Measurements from ENCODE around the gene WDFY4.

The WDFY4 gene

GRCh38 chr10:48711830-48712229, 27.2 kb downstream of the WDFY4 start:
- DNase-seq (ENCODE audit: low spot score), result no peak

DNA sequence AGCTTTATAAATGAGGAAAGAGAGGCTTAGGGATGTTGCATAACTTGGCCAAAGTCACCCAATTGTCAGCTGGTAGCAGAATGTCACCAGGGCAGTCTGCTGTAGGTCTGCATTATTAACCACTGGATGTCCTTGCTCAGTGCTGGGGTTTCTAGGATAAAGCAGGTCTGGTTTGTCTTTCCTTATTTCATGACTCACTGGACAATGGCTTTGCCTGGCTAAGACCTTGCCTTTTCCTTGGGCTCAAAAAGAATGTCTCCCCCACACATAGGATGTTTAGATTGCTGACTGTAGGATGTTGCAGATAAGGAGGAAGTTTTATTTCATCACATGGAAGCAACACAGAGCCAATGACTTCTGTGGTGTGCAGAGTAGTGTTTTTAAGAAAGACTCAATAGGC, 29.4 kb downstream of the WDFY4 start:
- no peak for DNase-seq (ENCODE audit: low spot score)

DNA sequence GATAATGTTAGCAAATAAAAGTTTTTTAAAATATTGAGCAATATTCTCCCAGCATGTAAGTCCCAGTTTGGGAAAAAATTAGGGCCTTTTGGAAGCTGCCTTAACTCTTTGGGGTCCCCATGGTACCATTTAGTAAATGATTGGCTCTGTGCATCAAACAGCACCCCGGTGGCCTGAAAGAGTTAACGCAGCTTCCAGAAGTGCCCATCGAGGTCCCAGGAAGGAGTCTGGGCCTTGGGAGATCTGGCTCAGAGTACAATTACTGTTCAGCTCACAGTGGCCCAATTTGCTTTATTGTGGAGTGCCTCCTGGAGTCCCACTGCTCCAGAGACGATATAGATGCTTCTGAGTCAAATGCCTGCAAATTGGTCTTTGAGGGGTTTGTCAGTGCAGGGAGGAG, 31.7 kb downstream of the WDFY4 start:
- DNase-seq (ENCODE audit: low spot score), result no peak

- no peak for DNase-seq (ENCODE audit: low spot score)
Measured at GRCh38 chr10:48720611-48721010, 35.9 kb downstream of the WDFY4 start.

DNA sequence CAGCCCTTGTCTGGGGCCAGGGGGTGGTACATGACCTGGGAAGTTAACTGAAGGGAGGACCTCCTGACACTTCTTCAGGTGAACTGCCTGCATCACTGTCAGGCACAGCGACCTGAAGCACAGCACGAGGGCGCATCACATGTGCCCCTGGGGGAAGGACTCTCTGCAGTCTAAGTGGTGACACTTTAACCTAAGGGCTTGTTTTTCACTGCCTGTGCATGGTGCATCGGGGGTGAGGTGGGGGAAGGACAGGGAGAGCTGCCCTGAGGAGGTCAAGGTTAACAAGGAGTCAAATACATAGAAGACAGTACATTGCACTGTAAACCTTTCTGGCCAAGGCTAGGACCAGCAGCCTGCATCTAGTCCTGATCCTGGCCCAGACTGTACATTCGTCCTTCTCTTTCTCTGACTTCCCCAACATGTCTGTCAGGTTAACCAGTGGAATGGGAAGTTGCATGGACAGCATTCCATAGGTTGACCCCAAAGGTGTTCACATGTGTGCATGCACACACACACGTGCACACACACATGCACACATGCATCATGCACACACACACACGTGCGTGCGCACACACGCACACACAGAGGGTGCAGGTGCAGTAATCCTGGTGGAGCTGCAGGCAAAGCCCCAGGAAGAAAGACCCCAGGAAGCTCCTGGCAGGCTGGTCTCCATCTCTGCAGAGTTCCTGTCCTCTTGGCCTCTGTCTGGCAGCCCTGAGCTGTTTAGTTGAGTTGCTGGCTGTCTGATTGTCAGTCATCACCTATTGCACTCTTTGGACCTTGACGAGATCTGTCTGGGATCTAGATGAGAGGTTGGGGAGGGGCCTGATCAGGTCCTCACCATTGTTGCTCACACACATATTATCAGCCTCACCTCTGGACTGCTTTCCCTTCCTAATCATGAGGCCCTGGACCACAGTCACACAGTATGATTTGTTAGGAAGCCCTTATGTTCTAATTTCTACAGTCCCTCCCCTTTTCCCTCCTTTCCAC, 37.8 kb downstream of the WDFY4 start:
- no peak for DNase-seq (ENCODE audit: low spot score)

DNA sequence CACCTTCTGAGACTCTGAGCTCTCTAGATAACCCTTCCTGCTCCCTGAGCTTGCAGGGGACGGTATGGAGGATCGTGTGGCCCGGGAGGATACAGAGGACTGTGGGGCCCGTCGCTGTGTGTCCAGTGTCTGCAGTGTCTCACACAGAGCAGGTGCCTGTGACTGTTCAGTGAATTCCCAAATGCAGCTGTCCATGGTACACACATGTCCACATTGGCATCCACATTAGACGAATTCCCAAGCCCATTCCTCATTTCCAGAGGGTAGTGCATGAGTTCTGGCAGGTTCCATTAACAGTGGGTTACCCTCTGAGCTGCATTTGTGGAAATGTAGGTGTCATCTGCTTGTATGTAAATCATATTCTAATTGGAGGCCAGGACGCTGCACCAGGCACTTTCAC, 39.5 kb downstream of the WDFY4 start:
- DNase-seq (ENCODE audit: low spot score), result no peak

GRCh38 chr10:48725708-48726107, 41.0 kb downstream of the WDFY4 start:
- no peak for DNase-seq (ENCODE audit: low spot score)

- no peak for DNase-seq (ENCODE audit: low spot score)
Measured at GRCh38 chr10:48727866-48728265, 43.2 kb downstream of the WDFY4 start.

- DNase-seq (ENCODE audit: low spot score), result no peak
Measured at GRCh38 chr10:48729222-48729621, 44.5 kb downstream of the WDFY4 start.

DNA sequence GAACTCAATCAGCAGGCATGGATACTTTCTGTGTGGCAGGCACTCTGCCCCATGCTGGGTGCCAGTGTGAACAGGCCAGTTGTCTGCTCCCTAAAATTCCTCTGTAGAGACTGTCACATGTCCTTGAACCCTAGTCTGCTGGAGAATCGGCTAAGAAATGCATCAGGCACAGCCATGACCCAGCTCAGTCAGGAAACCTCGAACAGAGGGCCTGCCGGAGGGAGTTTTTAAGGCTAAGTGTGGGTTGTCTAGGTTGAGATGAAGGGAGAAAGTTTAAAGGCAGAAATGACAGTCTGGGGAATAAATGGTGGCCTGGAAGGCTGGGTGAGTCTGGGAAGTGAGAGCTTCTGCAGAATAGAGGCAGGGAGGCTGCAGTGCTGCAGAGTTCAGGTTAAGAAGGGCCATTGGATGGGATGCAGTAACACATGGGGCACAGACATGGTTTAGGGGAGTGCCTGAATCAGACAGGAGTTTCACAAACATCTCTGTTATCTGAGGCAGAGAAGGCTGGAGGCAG, 45.3 kb downstream of the WDFY4 start:
- DNase-seq (ENCODE audit: low spot score), result no peak

- no peak for DNase-seq (ENCODE audit: low spot score)
Measured at GRCh38 chr10:48731141-48731540, 46.5 kb downstream of the WDFY4 start.

- DNase-seq (ENCODE audit: low spot score), result no peak
Measured at GRCh38 chr10:48731654-48732053, 47.0 kb downstream of the WDFY4 start.

DNA sequence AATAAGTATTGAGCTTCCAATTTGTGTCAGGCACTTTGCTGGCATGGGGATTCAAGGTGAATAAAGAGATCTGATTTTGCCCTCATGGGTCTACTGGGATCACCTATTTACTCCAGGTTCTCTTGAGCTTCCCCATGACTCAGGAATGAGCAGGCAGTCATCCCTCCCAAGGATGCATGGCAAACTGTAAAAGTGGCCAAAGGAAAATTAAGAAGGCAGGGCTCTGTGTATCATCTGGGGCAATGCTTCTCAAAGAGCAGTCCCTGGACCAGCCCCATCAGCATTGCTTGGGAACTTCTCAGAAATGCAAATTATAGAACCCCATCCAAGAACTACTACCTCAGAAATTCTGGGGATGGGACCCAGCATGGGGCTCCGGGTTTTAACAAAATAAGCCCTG, 48.7 kb downstream of the WDFY4 start:
- DNase-seq (ENCODE audit: low spot score), result no peak

DNA sequence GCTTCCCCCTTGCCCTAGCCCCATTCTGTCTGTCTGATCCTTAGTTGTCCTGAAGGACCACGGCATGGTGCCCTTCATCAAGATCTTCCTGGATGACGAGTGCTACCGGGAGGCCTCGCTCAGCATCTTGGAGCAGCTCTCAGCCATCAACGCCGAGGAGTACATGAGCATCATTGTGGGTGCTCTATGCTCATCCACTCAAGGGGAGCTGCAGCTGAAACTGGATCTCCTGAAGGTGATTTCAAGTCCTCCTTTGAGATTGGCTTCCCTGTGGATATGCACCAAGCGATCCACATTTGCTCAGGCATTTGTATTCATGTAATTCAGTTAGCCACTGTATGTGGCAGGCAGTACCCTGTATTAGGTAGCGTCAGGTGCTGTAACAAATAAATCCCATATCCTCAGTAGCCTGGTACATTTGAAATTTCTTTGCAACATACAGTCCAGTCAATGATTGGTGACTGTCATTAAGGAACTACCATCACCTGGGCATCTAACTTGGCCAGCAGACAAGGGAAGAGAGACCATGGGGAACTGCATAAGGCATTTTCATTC, 51.2 kb downstream of the WDFY4 start:
- no peak for DNase-seq (ENCODE audit: low spot score)

DNA sequence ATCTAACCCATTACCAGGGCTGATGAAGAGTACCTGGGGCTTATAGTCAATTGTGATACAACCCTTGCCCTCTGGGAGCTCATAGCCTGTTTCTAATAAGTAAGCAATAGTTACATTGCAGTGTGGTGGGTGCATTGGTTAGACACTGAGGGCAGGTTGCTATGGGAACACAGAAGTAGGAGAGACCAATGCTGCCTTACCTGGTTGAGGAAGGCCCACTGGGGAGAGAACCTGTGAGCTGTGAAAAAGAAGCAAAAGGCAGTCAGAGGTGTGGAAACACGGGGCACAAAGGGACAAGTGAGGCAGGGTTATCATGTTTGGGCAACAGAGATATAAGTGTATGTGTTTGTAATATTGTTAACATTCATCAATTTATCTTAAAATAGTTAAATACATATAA, 51.9 kb downstream of the WDFY4 start:
- no peak for DNase-seq (ENCODE audit: low spot score)

- DNase-seq (ENCODE audit: low spot score), result no peak
Measured at GRCh38 chr10:48737886-48738285, 53.2 kb downstream of the WDFY4 start.

GRCh38 chr10:48739170-48739569, 54.5 kb downstream of the WDFY4 start:
- DNase-seq (ENCODE audit: low spot score), result no peak

DNA sequence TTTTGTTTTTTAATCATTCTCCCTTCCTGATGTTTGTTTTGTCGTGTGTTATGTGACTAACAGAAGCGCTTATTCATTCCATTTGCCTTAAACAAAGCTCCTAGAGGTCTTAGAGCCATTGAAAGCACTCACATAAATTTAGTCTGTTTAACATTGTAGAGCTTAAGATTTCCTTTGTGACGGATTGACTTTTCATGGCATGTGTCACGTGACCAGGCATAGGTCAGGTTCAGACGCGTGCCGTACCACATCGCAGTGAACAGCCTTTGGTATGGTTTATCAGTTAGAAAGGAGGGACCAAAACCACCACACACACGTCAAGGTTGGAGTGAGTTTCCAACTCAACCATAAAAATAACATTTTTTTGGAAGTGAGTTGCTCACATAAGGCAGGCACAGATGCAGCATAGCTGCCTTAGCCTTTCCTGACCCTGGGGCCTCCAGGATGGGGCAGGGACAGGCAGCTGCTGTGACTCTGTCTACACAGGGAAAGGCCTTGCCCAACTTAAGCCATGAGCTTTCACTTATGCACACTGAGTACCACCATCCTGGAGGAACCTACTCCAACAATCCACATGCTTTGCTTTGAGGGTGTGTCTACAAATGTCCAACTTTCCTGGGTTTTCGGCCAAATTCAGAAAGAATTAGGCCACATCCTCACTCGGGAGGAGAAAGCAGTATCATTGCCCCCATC, 55.5 kb downstream of the WDFY4 start:
- no peak for DNase-seq (ENCODE audit: low spot score)

- DNase-seq (ENCODE audit: low spot score), result no peak
Measured at GRCh38 chr10:48740988-48741387, 56.3 kb downstream of the WDFY4 start.

DNA sequence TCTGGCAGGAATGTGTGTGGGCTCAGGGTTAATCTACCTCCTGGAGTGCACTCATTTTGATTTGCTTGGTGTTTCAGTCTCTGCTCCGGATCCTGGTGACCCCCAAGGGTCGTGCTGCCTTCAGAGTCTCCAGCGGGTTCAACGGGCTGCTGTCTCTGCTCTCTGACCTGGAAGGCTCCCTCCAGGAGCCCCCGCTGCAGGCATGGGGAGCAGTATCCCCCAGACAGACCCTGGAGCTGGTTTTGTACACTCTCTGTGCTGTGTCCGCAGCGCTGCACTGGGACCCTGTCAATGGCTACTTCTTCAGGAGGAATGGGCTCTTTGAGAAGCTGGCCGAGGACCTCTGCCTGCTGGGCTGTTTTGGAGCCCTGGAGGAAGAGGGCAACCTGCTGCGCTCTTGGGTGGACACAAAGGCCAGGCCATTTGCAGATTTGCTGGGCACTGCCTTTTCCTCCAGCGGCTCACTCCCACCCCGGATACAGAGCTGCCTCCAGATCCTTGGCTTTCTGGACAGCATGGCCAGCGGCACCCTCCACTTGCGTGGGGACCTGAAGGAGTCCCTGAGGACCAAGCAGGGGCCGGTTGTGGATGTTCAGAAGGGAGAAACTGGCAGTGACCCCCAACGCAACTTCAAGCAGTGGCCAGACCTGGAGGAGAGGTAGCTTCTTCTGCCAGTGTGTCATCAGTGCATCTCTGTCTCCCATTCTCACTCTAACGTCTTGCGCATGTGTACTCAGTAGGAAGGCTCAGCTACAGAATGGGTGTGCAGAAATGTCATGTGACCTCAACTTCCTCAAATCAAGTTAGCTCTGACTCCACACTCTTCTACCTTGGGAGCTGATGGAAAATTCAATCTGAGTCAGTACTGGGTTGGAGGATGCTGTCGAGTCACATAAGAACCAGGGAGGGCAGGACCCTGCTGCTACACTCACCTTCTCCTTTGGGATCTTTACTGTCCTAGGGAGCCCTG, 58.5 kb downstream of the WDFY4 start:
- no peak for DNase-seq (ENCODE audit: low spot score)

GRCh38 chr10:48744587-48744986, 59.9 kb downstream of the WDFY4 start:
- DNase-seq (ENCODE audit: low spot score), result no peak

Measured in RKO (cell line).